ENCODE results near the gene USP48. TPM values are rescaled to one million over a fixed set of nuclear protein-coding genes. Genes with fewer than 3 reads are reported as not detected.
"Not testable (repeated sequence)": the region's sequence is repeated elsewhere in the genome, so short reads cannot be mapped to it uniquely, and the experiment has no call there.

Gene USP48
- total and polyA plus RNA-seq, 2 of the 4 experiments (the other 2 are of a cell fraction), result 24.7 to 25.0 TPM

DNA sequence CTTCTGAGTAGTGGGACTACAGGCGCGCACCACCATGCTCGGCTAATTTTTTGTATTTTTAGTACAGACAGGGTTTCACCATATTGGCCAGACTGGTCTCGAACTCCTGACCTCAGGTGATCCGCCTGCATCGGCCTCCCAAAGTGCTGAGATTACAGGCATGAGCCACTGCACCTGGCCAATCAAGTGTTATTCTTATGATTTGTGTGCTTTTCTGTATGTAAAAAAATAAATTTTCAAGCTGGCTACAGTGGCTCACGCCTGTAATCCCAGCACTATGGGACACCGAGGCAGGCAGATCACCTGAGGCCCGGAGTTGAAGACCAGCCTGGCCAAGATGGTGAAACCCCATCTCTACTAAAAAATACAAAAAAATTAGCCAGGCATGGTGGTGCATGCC lies 12.3 kb downstream of the USP48 start:
- H2AK5ac ChIP-seq (ENCODE audit: low read depth, low read length); CTCF ChIA-PET; H3K4me3 ChIP-seq (ENCODE audit: insufficient read depth, low read depth, low read length); in situ Hi-C loops (cut with MboI; ENCODE audit: low sequenced_read_pairs); H3K27me3 ChIP-seq (ENCODE audit: control insufficient read depth, insufficient read depth, low read length); H3K18ac ChIP-seq (ENCODE audit: low read depth, low read length); BruUV-seq (replicated peaks); H2BK20ac ChIP-seq (ENCODE audit: low read depth, low read length); H2AK9ac ChIP-seq (replicated peaks; ENCODE audit: low read depth, low read length, poor library complexity); DNase-seq; H2BK120ac ChIP-seq (ENCODE audit: low read depth, low read length); H3K36me3 ChIP-seq (ENCODE audit: control insufficient read depth, insufficient read depth, low read length); H3K4me2 ChIP-seq (ENCODE audit: low read depth, low read length); H3K4ac ChIP-seq (ENCODE audit: low read depth, low read length); H2BK5ac ChIP-seq (ENCODE audit: low read depth, low read length, poor library complexity, severe bottlenecking); H3K9ac ChIP-seq (ENCODE audit: low read depth, low read length); H3K14ac ChIP-seq (replicated peaks; ENCODE audit: low read depth, low read length); dilution Hi-C loops (cut with HindIII; ENCODE audit: low sequenced_read_pairs, unreplicated experiment); ATAC-seq (ENCODE audit: low read depth); H4K91ac ChIP-seq (ENCODE audit: insufficient read depth, low read depth, low read length); H2AFZ ChIP-seq (replicated peaks; ENCODE audit: low read length, poor library complexity); H2BK15ac ChIP-seq (ENCODE audit: low read depth, low read length); H3K27ac ChIP-seq (ENCODE audit: insufficient read depth, low read length); H3K56ac ChIP-seq (ENCODE audit: extremely low read depth, insufficient read depth, low read length); H3K9me3 ChIP-seq (ENCODE audit: control insufficient read depth, insufficient read depth, low read length); H4K5ac ChIP-seq (ENCODE audit: low read depth, low read length); H3K23ac ChIP-seq (ENCODE audit: low read depth, low read length); H4K8ac ChIP-seq (ENCODE audit: low read depth in 2 of 2, low read length in 2 of 2); intact Hi-C loops (cut with micrococcal nuclease); POLR2A ChIA-PET (ENCODE audit: unreplicated experiment): not testable (repeated sequence)
- 100% methylated on average over 1 of the region's 9 CpGs; no CpG with 5 or more reads in 1 of the 2 experiments for WGBS, 2 experiments (ENCODE audit: extremely low coverage in 2 of 2, insufficient read length in 1 of 2)
- peaks cover 88% of the 10 kb centered on the region for H4K20me1 ChIP-seq (ENCODE audit: insufficient read depth, low read length)
- peaks cover 28% of the 10 kb centered on the region for H3K9me1 ChIP-seq (ENCODE audit: insufficient read depth, low read length)
- peaks cover 43 to 76% of the 10 kb centered on the region in 2 experiments for H3K79me1 ChIP-seq (ENCODE audit: low read depth in 1 of 2, low read length in 2 of 2)
- H3K4me1 ChIP-seq (ENCODE audit: control insufficient read depth, insufficient read depth, low read length), result peaks cover 10% of the 10 kb centered on the region

All from IMR-90 (cell line).